Stomach (tissue), 4 donors: ENCODE results near the gene SWI5.

Experiments used
- POLR2A ChIP-seq, 4 donors: fragments of 450-650 bp; IDR thresholded peaks; one replicate each; pipeline ENCODE4 v1.6.1; 2016; ENCODE audit warnings: antibody characterized with exemption in 4 of 4, control low read depth in 2 of 4, mild to moderate bottlenecking in 1 of 4, moderate library complexity in 1 of 4
- POLR2AphosphoS5 ChIP-seq, 3 donors: sonication (generic); formaldehyde crosslinking; IDR thresholded peaks; one replicate each; pipeline ENCODE4 v1.6.1; 2016; ENCODE audit warnings: antibody characterized with exemption in 3 of 3
- TF ChIP-seq, protein P1 (sequence below), 7 experiments: fragments of 450-650 bp in 4 of 7; fragments of 200-600 bp in 3 of 7; sonication (generic) in 3 of 7; IDR thresholded peaks; one replicate each; pipeline ENCODE4 v1.5.1; 2016 to 2019; ENCODE audit warnings: antibody characterized with exemption in 7 of 7, control low read depth in 2 of 7, mild to moderate bottlenecking in 1 of 7

DNA sequence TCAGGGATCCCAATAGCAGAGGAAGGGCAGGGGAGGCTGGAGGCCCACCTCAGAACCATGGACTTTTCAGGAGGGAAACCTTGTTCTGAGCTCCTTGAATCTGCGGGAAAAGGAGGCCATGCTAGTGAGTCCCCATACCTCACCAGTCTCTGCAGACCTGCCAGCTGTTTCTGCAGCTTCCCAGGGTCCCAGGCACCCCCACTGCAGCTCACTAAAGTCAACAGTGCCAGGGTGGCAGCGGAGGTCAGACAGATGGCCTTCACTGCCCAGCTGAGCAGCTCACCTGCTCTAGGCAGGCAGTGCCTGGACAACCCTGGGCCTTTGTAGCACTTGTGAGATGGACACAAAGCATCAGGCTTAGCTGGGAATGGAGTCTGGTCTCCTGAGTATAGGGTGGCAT lies 59.8 kb downstream of the SWI5 start:
- TF ChIP-seq, protein P1, sequence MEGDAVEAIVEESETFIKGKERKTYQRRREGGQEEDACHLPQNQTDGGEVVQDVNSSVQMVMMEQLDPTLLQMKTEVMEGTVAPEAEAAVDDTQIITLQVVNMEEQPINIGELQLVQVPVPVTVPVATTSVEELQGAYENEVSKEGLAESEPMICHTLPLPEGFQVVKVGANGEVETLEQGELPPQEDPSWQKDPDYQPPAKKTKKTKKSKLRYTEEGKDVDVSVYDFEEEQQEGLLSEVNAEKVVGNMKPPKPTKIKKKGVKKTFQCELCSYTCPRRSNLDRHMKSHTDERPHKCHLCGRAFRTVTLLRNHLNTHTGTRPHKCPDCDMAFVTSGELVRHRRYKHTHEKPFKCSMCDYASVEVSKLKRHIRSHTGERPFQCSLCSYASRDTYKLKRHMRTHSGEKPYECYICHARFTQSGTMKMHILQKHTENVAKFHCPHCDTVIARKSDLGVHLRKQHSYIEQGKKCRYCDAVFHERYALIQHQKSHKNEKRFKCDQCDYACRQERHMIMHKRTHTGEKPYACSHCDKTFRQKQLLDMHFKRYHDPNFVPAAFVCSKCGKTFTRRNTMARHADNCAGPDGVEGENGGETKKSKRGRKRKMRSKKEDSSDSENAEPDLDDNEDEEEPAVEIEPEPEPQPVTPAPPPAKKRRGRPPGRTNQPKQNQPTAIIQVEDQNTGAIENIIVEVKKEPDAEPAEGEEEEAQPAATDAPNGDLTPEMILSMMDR (IDR thresholded peaks at IDR 0.05): no peak
- TF ChIP-seq POLR2A (IDR thresholded peaks at IDR 0.05) (no peak), POLR2AphosphoS5 (IDR thresholded peaks at IDR 0.05) (no peak)
